Karpas-422 (cell line): ENCODE measurements around the gene C4BPA. TPM values are rescaled to one million over a fixed set of nuclear protein-coding genes. Genes with fewer than 3 reads are reported as not detected.

Source experiments
- DNase-seq: peaks from one replicate; pipeline ENCODE4 v3.0.0-alpha.2; 2015
- H2AFZ ChIP-seq: fragments of 200-600 bp; sonication (generic); 2 replicates; pipeline ENCODE4 v1.6.1; 2014; ENCODE audit warnings: antibody characterized with exemption, low read length, mixed read lengths
- H3K27ac ChIP-seq: fragments of 200-600 bp; sonication (generic); 2 replicates; pipeline ENCODE4 v1.5.1; 2014; ENCODE audit warnings: mild to moderate bottlenecking, low read length, moderate library complexity
- H3K27me3 ChIP-seq: fragments of 200-600 bp; sonication (generic); 2 replicates; pipeline ENCODE4 v1.6.1; 2014; ENCODE audit warnings: low read length, mixed read lengths
- H3K36me3 ChIP-seq: fragments of 200-600 bp; sonication (generic); 2 replicates; pipeline ENCODE4 v1.6.1; 2014; ENCODE audit warnings: low read length, mixed read lengths; ENCODE audit not compliant: insufficient read depth
- H3K4me1 ChIP-seq: fragments of 200-600 bp; sonication (generic); 2 replicates; pipeline ENCODE4 v1.6.1; 2014; ENCODE audit warnings: mild to moderate bottlenecking, low read length, mixed read lengths
- H3K4me2 ChIP-seq: fragments of 200-600 bp; sonication (generic); 2 replicates; pipeline ENCODE4 v1.6.1; 2014; ENCODE audit warnings: low read length, low read depth, mild to moderate bottlenecking; ENCODE audit not compliant: poor library complexity, severe bottlenecking
- H3K4me3 ChIP-seq: fragments of 200-600 bp; sonication (generic); 2 replicates; pipeline ENCODE4 v1.5.1; 2014; ENCODE audit warnings: mild to moderate bottlenecking, antibody characterized with exemption, low read length, mixed read lengths
- H3K79me2 ChIP-seq: fragments of 200-600 bp; sonication (generic); 2 replicates; pipeline ENCODE4 v1.6.1; 2014; ENCODE audit warnings: mild to moderate bottlenecking, low read length, mixed read lengths
- H3K9ac ChIP-seq: fragments of 200-600 bp; sonication (generic); 2 replicates; pipeline ENCODE4 v1.6.0; 2014; ENCODE audit warnings: low read length
- H3K9me2 ChIP-seq: fragments of 200-600 bp; sonication (generic), shearing (Covaris generic); replicated peaks from 2 replicates; pipeline ENCODE4 v1.6.0; 2014; ENCODE audit warnings: mild to moderate bottlenecking, low read length, moderate library complexity; ENCODE audit not compliant: insufficient read depth
- H3K9me3 ChIP-seq: fragments of 300-700, 200-600 bp; sonication (generic); 2 replicates; pipeline ENCODE4 v1.6.1; 2014; ENCODE audit warnings: low read length, mixed read lengths
- H4K20me1 ChIP-seq: fragments of 200-600 bp; sonication (generic); 2 replicates; pipeline ENCODE4 v1.6.1; 2014; ENCODE audit warnings: mild to moderate bottlenecking, antibody characterized with exemption, low read length, low read depth; ENCODE audit not compliant: insufficient read depth
- total RNA-seq: library from RNA; depleted of rRNA; stranded (reverse); fragments of >200 nt; shearing (Covaris generic); gene quantifications from 2 replicates; pipeline ENCODE4 v1.2.3, GENCODE V29; 2014; ENCODE audit warnings: low replicate concordance

C4BPA gene
- total RNA-seq, 1 experiment from 2014 or later: not detected

- H3K4me3 ChIP-seq: no peak overlapping the region
- no peaks in the 10 kb centered on the region for H3K9me2 ChIP-seq
- no peaks in the 10 kb centered on the region for H3K4me1 ChIP-seq
- H3K79me2 ChIP-seq: no peaks in the 10 kb centered on the region
- no peak overlapping the region for H2AFZ ChIP-seq
- no peak for DNase-seq
- no peaks in the 10 kb centered on the region for H3K36me3 ChIP-seq
- no peaks in the 10 kb centered on the region for H3K9me3 ChIP-seq
- H3K27ac ChIP-seq: no peak overlapping the region
- H3K4me2 ChIP-seq: no peak overlapping the region
- no peaks in the 10 kb centered on the region for H3K27me3 ChIP-seq
- H3K9ac ChIP-seq: no peak overlapping the region
- no peaks in the 10 kb centered on the region for H4K20me1 ChIP-seq
Observed at GRCh38 chr1:207112616-207113296, 8.7 kb downstream of the C4BPA start.

DNA sequence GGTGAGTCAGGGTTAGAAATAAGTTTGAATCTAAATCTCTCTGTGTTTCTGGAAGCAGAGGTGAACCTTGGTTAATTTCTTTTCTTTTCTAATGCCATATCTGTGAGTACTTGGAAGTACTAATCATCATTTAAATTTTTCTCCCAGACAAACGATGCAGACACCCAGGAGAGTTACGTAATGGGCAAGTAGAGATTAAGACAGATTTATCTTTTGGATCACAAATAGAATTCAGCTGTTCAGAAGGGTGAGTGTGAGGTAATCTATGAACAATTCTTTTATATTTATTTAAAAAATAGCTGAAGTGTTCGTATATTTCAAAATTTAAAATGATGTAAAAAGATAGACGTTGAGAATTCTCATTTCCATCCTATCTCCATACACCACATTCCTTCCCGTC lies 11.2 kb downstream of the C4BPA start:
- Histone ChIP-seq H3K4me2 (no peak overlapping the region), H3K9ac (no peak overlapping the region), H3K9me3 (no peaks in the 10 kb centered on the region), H3K36me3 (no peaks in the 10 kb centered on the region), H2AFZ (no peak overlapping the region), H3K4me3 (no peak overlapping the region), H3K27me3 (no peaks in the 10 kb centered on the region), H3K79me2 (no peaks in the 10 kb centered on the region), H3K9me2 (no peaks in the 10 kb centered on the region), H3K27ac (no peak overlapping the region), H3K4me1 (no peaks in the 10 kb centered on the region), H4K20me1 (no peaks in the 10 kb centered on the region)
- no peak for DNase-seq

DNA sequence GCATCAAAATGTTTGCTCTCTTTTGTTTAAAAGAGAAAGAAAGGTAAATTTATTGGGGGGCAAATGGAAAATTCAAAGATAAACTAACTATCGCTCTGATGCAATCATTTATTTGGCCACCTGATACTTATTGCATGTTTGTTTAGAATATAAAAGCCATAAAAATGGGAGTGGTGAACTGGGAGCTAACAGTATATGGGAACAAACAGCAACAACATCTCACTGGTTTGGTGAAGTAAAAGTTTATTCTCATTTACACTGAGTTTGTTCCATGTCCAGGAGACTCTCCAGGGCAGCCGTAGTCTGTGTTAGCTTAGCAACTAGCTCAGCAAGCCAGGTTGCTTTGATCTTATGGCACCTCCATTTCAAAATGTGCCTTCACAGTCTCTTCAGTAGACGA lies 20.4 kb downstream of the C4BPA start:
- no peak overlapping the region for H3K4me2 ChIP-seq
- H3K27ac ChIP-seq: no peak overlapping the region
- H3K4me3 ChIP-seq: no peak overlapping the region
- no peaks in the 10 kb centered on the region for H3K9me2 ChIP-seq
- peaks cover 3% of the 10 kb centered on the region; the same call in 1 of the 2 replicates for H3K27me3 ChIP-seq
- H3K4me1 ChIP-seq: no peaks in the 10 kb centered on the region
- H3K79me2 ChIP-seq: no peaks in the 10 kb centered on the region
- no peak overlapping the region for H3K9ac ChIP-seq
- DNase-seq: no peak
- peaks cover 17% of the 10 kb centered on the region for H3K9me3 ChIP-seq
- H4K20me1 ChIP-seq: no peaks in the 10 kb centered on the region
- H2AFZ ChIP-seq: no peak overlapping the region
- H3K36me3 ChIP-seq: no peaks in the 10 kb centered on the region

GRCh38 chr1:207128336-207128921 lies 24.4 kb downstream of the C4BPA start:
- Histone ChIP-seq H3K9ac (no peak overlapping the region), H3K4me3 (no peak overlapping the region), H3K9me3 (peaks cover 18% of the 10 kb centered on the region), H3K27me3 (peaks cover 3% of the 10 kb centered on the region; the same call in 1 of the 2 replicates), H2AFZ (no peak overlapping the region), H3K9me2 (no peaks in the 10 kb centered on the region), H3K4me2 (no peak overlapping the region), H3K79me2 (no peaks in the 10 kb centered on the region), H3K36me3 (no peaks in the 10 kb centered on the region), H3K4me1 (no peaks in the 10 kb centered on the region), H3K27ac (no peak overlapping the region), H4K20me1 (no peaks in the 10 kb centered on the region)
- DNase-seq: no peak

DNA sequence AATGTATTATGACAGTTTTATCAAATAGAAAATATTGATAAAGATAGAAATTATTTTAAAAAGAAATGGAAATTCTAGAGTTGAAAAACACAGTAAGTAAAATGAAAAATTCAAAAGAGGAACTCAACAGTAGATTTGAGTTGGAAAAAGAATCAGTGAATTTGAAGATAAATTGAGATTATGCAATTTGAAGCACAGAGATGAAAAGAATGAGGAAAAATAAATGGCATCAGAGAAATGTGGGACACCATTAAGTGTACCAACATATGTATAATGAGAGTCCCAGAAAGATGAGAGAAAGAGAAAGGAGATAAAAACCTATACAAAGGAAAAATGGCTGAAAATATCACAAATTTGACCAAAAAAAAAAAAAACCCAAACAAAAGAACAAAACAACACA lies 25.0 kb downstream of the C4BPA start:
- H3K36me3 ChIP-seq: no peaks in the 10 kb centered on the region
- peaks cover 18% of the 10 kb centered on the region for H3K9me3 ChIP-seq
- no peaks in the 10 kb centered on the region for H3K79me2 ChIP-seq
- H3K4me2 ChIP-seq: no peak overlapping the region
- H2AFZ ChIP-seq: no peak overlapping the region
- H3K9me2 ChIP-seq: no peaks in the 10 kb centered on the region
- DNase-seq: no peak
- H4K20me1 ChIP-seq: no peaks in the 10 kb centered on the region
- H3K4me3 ChIP-seq: no peak overlapping the region
- H3K27me3 ChIP-seq: peaks cover 3% of the 10 kb centered on the region; the same call in 1 of the 2 replicates
- H3K9ac ChIP-seq: no peak overlapping the region
- H3K4me1 ChIP-seq: no peaks in the 10 kb centered on the region
- H3K27ac ChIP-seq: no peak overlapping the region

GRCh38 chr1:207130252-207131036 lies 26.4 kb downstream of the C4BPA start:
- Histone ChIP-seq H3K27ac (no peak overlapping the region), H3K9ac (no peak overlapping the region), H3K27me3 (peaks cover 3% of the 10 kb centered on the region; the same call in 1 of the 2 replicates), H2AFZ (no peak overlapping the region), H3K79me2 (no peaks in the 10 kb centered on the region), H4K20me1 (no peaks in the 10 kb centered on the region), H3K36me3 (no peaks in the 10 kb centered on the region), H3K9me3 (peaks cover 18% of the 10 kb centered on the region), H3K4me2 (no peak overlapping the region), H3K9me2 (no peaks in the 10 kb centered on the region), H3K4me3 (no peak overlapping the region), H3K4me1 (no peaks in the 10 kb centered on the region)
- DNase-seq: no peak

DNA sequence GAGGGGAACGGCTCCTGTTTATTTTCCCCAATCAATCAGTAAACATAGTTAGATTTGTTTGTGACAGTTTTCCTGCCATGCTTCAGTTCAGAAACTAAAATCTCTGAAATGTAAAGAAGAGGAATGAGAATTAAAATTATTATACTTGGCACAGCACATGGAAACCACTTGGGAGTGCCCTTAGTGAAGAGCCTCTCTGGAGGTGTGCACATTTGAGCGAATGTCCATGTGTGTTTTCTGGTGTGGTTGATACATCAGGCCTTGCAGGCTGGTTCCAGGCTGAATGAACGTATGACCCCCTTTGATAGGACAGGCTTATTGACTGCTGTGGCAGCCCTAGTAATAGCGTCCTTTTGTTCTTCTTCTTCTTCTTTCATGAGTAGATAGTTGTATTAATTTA lies 27.1 kb downstream of the C4BPA start:
- Histone ChIP-seq H3K9me2 (no peaks in the 10 kb centered on the region), H3K9me3 (peaks cover 18% of the 10 kb centered on the region), H2AFZ (no peak overlapping the region), H4K20me1 (no peaks in the 10 kb centered on the region), H3K4me1 (no peaks in the 10 kb centered on the region), H3K4me3 (no peak overlapping the region), H3K36me3 (no peaks in the 10 kb centered on the region), H3K79me2 (no peaks in the 10 kb centered on the region), H3K4me2 (no peak overlapping the region), H3K9ac (no peak overlapping the region), H3K27me3 (peaks cover 3% of the 10 kb centered on the region; the same call in 1 of the 2 replicates), H3K27ac (no peak overlapping the region)
- no peak for DNase-seq

GRCh38 chr1:207134581-207134980 lies 30.5 kb downstream of the C4BPA start:
- Histone ChIP-seq H2AFZ (no peak overlapping the region), H3K79me2 (no peaks in the 10 kb centered on the region), H3K27ac (no peak overlapping the region), H3K9me3 (no peaks in the 10 kb centered on the region; the same call in 1 of the 2 replicates), H3K4me1 (no peaks in the 10 kb centered on the region), H3K36me3 (no peaks in the 10 kb centered on the region), H3K9ac (no peak overlapping the region), H4K20me1 (no peaks in the 10 kb centered on the region), H3K4me3 (no peak overlapping the region), H3K4me2 (no peak overlapping the region), H3K27me3 (no peaks in the 10 kb centered on the region), H3K9me2 (no peaks in the 10 kb centered on the region)
- DNase-seq: no peak
